Adrenal gland (tissue), 5 donors: ENCODE data around the gene GDF7.

Experiments used
- POLR2A ChIP-seq, 2 donors: fragments of 450-650 bp; IDR thresholded peaks; one replicate each; pipeline ENCODE4 v1.6.1; 2017; ENCODE audit warnings: antibody characterized with exemption in 2 of 2, mild to moderate bottlenecking in 2 of 2, moderate library complexity in 1 of 2
- TF ChIP-seq, protein P1 (sequence below), 6 experiments: fragments of 450-650 bp in 4 of 6; fragments of 200-600 bp in 2 of 6; sonication (generic) in 1 of 6; IDR thresholded peaks; 1 replicate in 5 of 6; 2 replicates in 1 of 6; pipeline versions ENCODE4 v1.5.1 to v1.8.0; 2016 to 2021; ENCODE audit warnings: antibody characterized with exemption in 6 of 6, mild to moderate bottlenecking in 2 of 6, moderate library complexity in 1 of 6
- donor health status: DM: no; HTN: no; CAD: no.

- TF ChIP-seq POLR2A (IDR thresholded peaks at IDR 0.05) = no peak
- TF ChIP-seq, protein P1, sequence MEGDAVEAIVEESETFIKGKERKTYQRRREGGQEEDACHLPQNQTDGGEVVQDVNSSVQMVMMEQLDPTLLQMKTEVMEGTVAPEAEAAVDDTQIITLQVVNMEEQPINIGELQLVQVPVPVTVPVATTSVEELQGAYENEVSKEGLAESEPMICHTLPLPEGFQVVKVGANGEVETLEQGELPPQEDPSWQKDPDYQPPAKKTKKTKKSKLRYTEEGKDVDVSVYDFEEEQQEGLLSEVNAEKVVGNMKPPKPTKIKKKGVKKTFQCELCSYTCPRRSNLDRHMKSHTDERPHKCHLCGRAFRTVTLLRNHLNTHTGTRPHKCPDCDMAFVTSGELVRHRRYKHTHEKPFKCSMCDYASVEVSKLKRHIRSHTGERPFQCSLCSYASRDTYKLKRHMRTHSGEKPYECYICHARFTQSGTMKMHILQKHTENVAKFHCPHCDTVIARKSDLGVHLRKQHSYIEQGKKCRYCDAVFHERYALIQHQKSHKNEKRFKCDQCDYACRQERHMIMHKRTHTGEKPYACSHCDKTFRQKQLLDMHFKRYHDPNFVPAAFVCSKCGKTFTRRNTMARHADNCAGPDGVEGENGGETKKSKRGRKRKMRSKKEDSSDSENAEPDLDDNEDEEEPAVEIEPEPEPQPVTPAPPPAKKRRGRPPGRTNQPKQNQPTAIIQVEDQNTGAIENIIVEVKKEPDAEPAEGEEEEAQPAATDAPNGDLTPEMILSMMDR (IDR thresholded peaks at IDR 0.05) = peak in 1 of 6 experiments; percentile 11
Measured at GRCh38 chr2:20722592-20723240, 55.8 kb downstream of the GDF7 start.
